Mesodermal cell (in vitro differentiated cells): ENCODE results near the gene STIM1.

ENCODE experiments used
- H3K27ac ChIP-seq: 2 replicates; pipeline ENCODE4 v1.7.0; 2013; ENCODE audit warnings: mild to moderate bottlenecking, low read depth, low read length, moderate library complexity; ENCODE audit not compliant: severe bottlenecking
- H3K36me3 ChIP-seq: 2 replicates; pipeline ENCODE4 v1.7.1; 2013; ENCODE audit warnings: mild to moderate bottlenecking, low read length, moderate library complexity; ENCODE audit not compliant: control insufficient read depth, insufficient read depth
- H3K4me1 ChIP-seq: one replicate; pipeline ENCODE4 v1.7.1; 2013; ENCODE audit warnings: mild to moderate bottlenecking, low read length; ENCODE audit not compliant: insufficient read depth, control insufficient read depth, poor library complexity, severe bottlenecking
- H3K4me3 ChIP-seq: 2 replicates; pipeline ENCODE4 v1.7.0; 2013; ENCODE audit warnings: low read length, control low read depth, mild to moderate bottlenecking; ENCODE audit not compliant: insufficient read depth, poor library complexity, severe bottlenecking; ENCODE audit errors: extremely low read depth
- H3K9me3 ChIP-seq: 2 replicates; pipeline ENCODE4 v1.7.1; 2013; ENCODE audit warnings: mild to moderate bottlenecking, low read length, moderate library complexity; ENCODE audit not compliant: control insufficient read depth
- WGBS, 2 experiments: methylation state at CpG; one replicate each; pipeline ENCODE4 v1.1.5; 2013; ENCODE audit warnings: missing lambda C conversion rate in 2 of 2; ENCODE audit not compliant: insufficient coverage in 2 of 2; 5-methylcytosine and 5-hydroxymethylcytosine counted together

Gene STIM1

DNA sequence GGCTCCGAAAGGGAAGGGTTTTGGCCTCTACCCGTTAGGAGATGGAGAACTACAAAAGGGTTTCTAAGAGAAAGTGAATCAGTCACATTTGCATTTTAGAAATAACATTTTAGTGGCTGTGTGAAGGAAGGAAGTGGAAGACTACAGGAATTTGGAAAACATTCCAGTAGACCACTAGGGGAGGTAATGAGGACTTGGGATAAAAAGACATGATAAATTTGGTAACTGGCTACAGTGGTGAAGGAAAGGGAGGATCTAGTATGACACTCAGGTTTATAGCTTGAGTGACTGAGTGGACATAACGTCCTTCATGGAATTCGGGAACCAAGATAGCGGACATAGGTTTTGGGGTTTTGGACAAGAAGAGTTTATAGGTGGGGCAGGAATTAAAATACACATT lies 232.1 kb downstream of the STIM1 start:
- Histone ChIP-seq H3K36me3 (peaks cover 6% of the 10 kb centered on the region), H3K4me3 (no peak overlapping the region), H3K9me3 (no peaks in the 10 kb centered on the region), H3K4me1 (no peaks in the 10 kb centered on the region), H3K27ac (no peak overlapping the region)
- 77 to 83% methylated on average over 4 of the region's 5 CpGs for WGBS, 2 experiments

DNA sequence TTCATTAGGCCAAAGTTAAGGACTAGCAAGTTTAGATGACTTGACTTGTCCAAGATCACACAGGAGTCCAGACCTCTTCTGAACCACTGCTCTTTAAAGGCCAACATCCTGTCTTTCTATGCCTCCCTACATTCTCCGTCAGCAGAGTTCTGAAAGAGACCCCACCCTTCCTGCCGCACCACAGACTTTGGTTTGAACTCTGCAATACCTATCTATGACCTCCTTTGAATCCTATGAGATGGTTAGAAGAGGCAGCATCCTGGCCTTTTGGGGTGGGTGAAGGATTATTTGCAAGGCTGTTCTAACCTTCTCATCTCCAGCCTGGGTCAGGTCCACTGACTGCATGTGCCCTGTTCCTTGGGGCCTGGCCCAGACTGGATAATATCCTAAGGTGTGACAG lies 234.8 kb downstream of the STIM1 start:
- 100% methylated on average over 1 to 2 of the region's 2 CpGs for WGBS, 2 experiments
- H3K9me3 ChIP-seq, result no peaks in the 10 kb centered on the region
- no peak overlapping the region for H3K4me3 ChIP-seq
- no peaks in the 10 kb centered on the region for H3K36me3 ChIP-seq
- H3K27ac ChIP-seq, result no peak overlapping the region
- no peaks in the 10 kb centered on the region for H3K4me1 ChIP-seq

DNA sequence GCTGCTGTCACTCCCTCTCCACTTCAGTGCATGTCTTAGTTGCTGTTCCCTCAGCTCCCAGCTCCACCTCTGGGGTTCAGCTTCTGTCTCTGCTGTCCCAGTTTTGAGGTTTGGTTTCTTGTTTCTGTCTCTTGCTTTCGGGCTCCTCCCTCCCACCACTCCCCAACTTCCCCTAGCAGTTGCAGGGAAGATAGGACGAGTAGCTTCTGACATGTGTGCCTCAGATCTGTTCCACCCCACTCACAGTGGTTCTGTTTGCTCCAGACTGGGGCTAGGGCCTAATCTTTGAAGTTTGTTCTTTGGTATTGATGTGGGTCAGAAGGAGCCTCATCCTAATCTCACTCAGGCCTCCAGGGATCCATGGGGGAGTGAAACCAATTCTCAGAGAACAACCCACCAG lies 236.6 kb downstream of the STIM1 start:
- H3K4me1 ChIP-seq, result no peaks in the 10 kb centered on the region
- no peak overlapping the region for H3K4me3 ChIP-seq
- peaks cover 6% of the 10 kb centered on the region for H3K36me3 ChIP-seq
- H3K27ac ChIP-seq, result no peak overlapping the region
- H3K9me3 ChIP-seq, result no peaks in the 10 kb centered on the region
- WGBS, 2 experiments, result 50% methylated on average over 1 of the region's 2 CpGs; no CpG with 5 or more reads in 1 of the 2 experiments

DNA sequence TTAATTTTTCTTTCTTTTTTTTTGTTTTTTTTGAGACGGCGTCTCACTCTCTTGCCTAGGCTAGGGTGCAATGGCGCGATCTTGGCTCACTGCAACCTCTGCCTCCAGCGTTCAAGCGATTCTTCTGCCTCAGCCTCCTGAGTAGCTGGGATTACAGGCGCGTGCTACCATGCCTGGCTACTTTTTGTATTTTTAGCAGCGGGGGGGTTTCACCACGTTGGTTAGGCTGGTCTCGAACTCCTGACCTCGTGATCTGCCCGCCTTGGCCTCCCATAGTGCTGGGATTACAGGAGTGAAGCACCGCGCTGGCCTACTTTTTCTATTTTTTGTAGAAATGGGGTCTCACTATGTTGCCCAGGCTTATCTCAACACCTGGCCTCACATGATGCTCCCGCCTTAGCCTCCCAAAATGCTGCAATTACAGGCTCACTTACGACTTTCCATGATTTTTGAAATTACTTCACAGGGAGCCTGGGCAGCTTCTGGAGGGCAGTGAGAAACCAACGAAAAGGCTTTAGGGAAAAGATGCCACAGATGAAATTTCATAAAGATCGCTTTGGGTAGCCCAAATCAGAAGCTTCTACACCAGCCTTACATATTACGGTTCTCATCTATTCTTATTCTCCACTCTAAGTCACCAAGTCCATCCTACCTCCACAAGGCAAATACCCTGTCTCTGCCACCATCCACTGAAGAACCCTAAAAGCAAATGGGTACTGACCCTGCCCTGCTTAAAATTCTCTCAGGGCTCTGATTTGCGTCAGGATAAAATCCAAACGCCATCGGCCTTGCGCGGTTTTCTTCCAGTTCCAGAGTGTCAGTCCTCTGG lies 238.3 kb downstream of the STIM1 start:
- H3K36me3 ChIP-seq, result peaks cover 12% of the 10 kb centered on the region
- no peaks in the 10 kb centered on the region for H3K9me3 ChIP-seq
- WGBS, 2 experiments, result 72 to 75% methylated on average over 21 to 23 of the region's 25 CpGs
- peak overlapping the region; percentile 93 for H3K27ac ChIP-seq
- H3K4me3 ChIP-seq, result peak overlapping the region; percentile 66
- H3K4me1 ChIP-seq, result peaks cover 4% of the 10 kb centered on the region

DNA sequence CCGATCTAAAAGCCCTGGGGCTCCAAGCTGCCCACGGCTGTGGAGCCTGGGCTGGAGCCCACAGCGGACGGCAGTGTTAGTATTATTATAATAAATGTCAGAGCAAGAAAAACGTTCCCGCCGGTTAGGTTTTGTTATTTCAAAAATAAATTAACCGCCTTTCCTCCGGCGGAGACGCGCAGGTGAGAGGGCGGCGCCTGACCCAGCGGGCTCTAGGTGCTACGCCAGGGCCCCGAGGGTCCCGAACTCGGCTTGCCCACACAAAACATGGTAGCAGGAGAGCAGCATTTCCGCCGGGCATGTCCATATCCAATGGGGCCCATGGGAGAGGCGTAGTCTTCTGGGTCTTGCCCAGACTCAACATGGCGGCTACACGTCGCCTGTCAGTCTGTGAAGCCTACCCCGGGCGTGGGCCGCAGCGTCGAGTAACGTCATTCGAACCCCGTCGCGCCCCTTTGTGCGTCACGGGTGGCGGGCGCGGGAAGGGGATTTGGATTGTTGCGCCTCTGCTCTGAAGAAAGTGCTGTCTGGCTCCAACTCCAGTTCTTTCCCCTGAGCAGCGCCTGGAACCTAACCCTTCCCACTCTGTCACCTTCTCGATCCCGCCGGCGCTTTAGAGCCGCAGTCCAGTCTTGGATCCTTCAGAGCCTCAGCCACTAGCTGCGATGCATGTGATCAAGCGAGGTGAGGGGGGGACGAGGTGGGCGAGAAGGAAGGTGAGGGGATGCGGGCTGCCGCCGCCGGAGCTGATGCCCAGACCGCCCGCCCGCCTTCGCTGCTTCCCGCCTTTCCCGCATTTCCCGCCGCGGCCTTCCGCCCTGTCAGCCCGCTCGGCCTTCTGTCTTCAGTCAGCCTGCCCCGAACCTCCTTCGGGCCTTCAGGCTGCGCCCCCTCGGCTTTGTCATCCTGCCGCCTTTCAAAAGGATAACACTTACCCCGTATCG lies 239.2 kb downstream of the STIM1 start, which contains the start of gene RRM1:
Gene RRM1, plus strand, starts transcription at position 452 of the 944 bp plus-strand sequence. Its CDS starts 214 bp downstream, at position 666.
- peak within 1 kb of the TSS; percentile 93 for H3K27ac ChIP-seq
- H3K4me1 ChIP-seq, result peaks cover 4% of the 10 kb centered on the region
- WGBS, 2 experiments, result 0% methylated on average over 47 to 48 of the region's 74 CpGs
- H3K36me3 ChIP-seq, result peaks cover 14% of the 10 kb centered on the region
- H3K4me3 ChIP-seq, result peak within 1 kb of the TSS; percentile 66
- no peaks in the 10 kb centered on the region for H3K9me3 ChIP-seq

DNA sequence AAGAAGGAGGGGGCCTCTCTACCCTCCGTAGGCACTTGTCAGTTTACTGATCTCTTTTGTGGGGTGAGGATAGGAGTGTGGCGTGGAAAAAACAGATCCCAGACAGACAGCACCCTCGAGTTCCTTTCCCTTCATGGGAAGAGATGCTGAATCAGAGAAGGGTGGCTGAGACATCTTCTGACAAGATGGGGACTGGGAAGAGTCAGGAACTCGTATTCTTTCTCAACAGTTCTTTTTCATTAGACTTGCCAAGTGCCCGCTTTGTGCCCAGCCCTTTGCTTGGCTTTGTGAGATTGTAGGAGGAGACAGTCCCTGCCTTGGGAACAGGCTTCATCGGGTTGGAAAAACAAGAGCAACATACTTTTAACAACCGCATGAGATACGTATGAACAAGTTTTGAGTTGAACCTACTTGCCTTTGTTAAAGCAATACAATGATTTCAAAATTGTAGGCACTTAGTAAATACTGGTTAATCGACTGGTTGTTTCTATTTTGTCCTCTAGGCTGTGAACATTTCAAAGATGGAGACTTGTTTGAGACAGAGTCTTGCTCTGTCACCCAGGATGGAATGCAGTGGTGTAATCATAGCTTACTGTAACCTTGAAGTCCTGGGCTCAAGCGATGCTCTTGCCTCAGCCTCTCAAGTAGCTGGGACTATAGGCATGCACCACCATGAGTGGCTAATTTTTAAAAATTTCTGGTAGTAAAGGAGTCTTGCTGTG lies 240.2 kb downstream of the STIM1 start:
- Histone ChIP-seq H3K27ac (peak overlapping the region; percentile 93), H3K4me1 (peaks cover 4% of the 10 kb centered on the region), H3K36me3 (peaks cover 14% of the 10 kb centered on the region), H3K4me3 (peak overlapping the region; percentile 66), H3K9me3 (no peaks in the 10 kb centered on the region)
- 24 to 35% methylated on average over 6 to 7 of the region's 10 CpGs for WGBS, 2 experiments

DNA sequence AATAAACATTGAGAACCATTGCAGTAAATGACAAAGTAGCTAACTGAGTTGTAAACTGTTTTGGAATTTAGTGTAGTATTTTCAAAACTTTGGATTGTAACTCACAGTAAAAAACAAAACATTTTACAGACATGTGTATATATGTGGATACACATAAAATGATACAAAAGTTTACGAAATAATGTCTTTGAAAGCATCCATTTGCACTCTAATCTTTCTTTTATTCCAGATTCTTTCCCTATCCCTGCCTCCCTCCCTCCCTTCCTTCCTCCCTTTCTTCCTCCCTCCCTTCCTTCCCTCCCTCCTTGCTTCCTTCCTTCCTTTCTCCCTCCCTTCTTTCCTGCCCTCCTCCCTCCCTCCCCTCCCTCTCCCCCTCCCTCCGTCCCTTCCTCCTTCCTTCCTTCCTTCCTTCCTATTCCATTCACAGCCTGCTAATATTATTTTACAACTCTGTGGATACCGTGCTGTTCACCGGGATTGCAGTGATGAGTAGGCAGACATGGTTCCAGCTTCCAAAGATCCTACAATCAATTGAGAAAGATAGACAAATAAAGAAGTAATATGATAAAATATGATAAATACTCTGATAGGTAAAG lies 242.7 kb downstream of the STIM1 start:
- Histone ChIP-seq H3K4me1 (peaks cover 4% of the 10 kb centered on the region), H3K4me3 (no peak overlapping the region), H3K9me3 (no peaks in the 10 kb centered on the region), H3K36me3 (peaks cover 31% of the 10 kb centered on the region), H3K27ac (no peak overlapping the region)
- WGBS, 2 experiments, result 100% methylated on average over 1 of the region's 4 CpGs; no CpG with 5 or more reads in 1 of the 2 experiments

DNA sequence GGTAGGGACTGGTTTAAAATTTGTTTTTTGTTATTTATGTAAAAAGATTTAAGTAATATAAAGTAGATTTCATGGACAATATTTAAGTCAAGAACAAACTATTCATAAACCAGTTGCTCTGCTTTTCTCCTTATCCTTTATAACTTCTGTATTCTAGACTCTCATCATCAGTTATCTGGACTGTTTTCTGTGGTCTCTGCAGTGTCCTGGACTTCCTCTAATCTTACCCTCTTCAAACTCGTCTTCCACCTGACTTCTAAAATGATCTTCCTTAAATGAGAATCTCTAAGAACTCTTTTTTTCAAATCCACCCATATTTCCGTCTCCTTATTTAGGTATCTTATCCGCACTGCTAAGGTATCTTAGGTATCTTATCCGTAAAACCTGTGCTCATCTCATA lies 247.2 kb downstream of the STIM1 start:
- Histone ChIP-seq H3K9me3 (no peaks in the 10 kb centered on the region), H3K36me3 (peaks cover 65% of the 10 kb centered on the region)
- 89 to 100% methylated on average over 1 of the region's 4 CpGs for WGBS, 2 experiments

DNA sequence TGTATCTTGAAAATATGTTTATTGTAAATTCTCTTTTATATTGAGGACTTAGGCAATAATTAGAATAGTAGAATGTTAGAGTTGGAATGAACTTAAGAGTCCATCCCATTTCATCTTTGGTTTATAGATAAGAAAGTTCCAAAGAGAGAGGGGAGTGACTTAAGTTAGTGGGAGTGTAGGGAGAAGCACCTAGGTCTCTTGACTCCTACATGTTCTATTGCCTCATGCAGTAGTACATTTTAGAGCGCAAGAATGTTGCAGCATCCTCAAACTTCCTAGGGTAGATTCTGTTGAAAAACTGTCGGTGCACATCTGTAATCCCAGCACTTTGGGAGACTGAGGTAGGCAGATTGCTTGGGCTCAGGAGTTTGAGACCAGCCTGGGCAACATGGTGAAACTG lies 247.8 kb downstream of the STIM1 start:
- H3K4me1 ChIP-seq, result no peaks in the 10 kb centered on the region
- no peak overlapping the region for H3K4me3 ChIP-seq
- H3K27ac ChIP-seq, result no peak overlapping the region
- 90 to 100% methylated on average over 2 of the region's 2 CpGs for WGBS, 2 experiments
- no peaks in the 10 kb centered on the region for H3K9me3 ChIP-seq
- peaks cover 70% of the 10 kb centered on the region for H3K36me3 ChIP-seq

More for the DNA sequence above, 247.2 kb downstream of the STIM1 start:
- Histone ChIP-seq H3K27ac (no peak overlapping the region), H3K4me1 (no peaks in the 10 kb centered on the region), H3K4me3 (no peak overlapping the region)

DNA sequence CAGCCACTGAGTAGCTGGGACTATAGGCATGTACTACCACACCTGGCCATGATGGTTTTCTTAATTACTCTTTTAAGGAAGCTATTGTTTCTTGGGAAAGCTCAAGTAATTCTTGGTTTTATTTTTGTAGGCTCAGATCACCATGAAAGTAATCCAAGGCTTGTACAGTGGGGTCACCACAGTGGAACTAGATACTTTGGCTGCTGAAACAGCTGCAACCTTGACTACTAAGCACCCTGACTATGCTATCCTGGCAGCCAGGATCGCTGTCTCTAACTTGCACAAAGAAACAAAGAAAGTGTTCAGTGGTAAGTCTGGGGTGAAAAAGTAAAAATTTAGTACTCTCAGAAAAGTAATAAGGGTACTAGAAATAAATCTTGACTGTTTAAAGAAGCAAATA lies 250.5 kb downstream of the STIM1 start:
- 100% methylated on average over 1 of the region's 1 CpG; no CpG with 5 or more reads in 1 of the 2 experiments for WGBS, 2 experiments
- H3K27ac ChIP-seq, result no peak overlapping the region
- H3K4me1 ChIP-seq, result no peaks in the 10 kb centered on the region
- peaks cover 82% of the 10 kb centered on the region for H3K36me3 ChIP-seq
- H3K9me3 ChIP-seq, result no peaks in the 10 kb centered on the region
- H3K4me3 ChIP-seq, result no peak overlapping the region
